Measurements from ENCODE around the gene GPATCH8. TPM values are rescaled to one million over a fixed set of nuclear protein-coding genes. Genes with fewer than 3 reads are reported as not detected.
A peak's percentile ranks its signal among the peaks of the same experiment; 100 is the strongest.

GPATCH8 gene
- total RNA-seq, 1 experiment from 2014 or later = 22.7 TPM

- Histone ChIP-seq H3K4me2 (ENCODE audit: low read length) (no peak overlapping the region), H3F3A (ENCODE audit: low read length, unreplicated experiment) (no peaks in the 10 kb centered on the region), H3K36me3 (ENCODE audit: low read depth, low read length) (no peaks in the 10 kb centered on the region), H3K9ac (ENCODE audit: low read length) (no peak overlapping the region), H3K9me3 (ENCODE audit: low read length) (no peaks in the 10 kb centered on the region), H4K20me1 (ENCODE audit: low read length) (no peaks in the 10 kb centered on the region), H3K4me1 (ENCODE audit: insufficient read depth, low read length) (no peaks in the 10 kb centered on the region), H3K79me2 (ENCODE audit: low read length) (no peaks in the 10 kb centered on the region), H2AFZ (ENCODE audit: low read length) (no peak overlapping the region), H3K9me2 (replicated peaks; ENCODE audit: low read length) (no peaks in the 10 kb centered on the region), H3K27ac (ENCODE audit: low read length) (no peak overlapping the region), H3K4me3 (ENCODE audit: low read length) (no peak overlapping the region), H3K27me3 (ENCODE audit: low read length) (no peaks in the 10 kb centered on the region)
- intact Hi-C loops (cut with micrococcal nuclease) = no loop called here
- ChIA-PET POLR2A (ENCODE audit: unreplicated experiment) (no interaction called here), CTCF (interaction anchor here (0.7 kb wide), 1 partner anchor 9 kb away, joined by 3 read pairs; no protein-coding TSS in a partner anchor)
- ATAC-seq (no peak), DNase-seq (no peak)
- BruUV-seq (replicated peaks) = no TSS peak
- TF ChIP-seq EZH2phosphoT487 (IDR thresholded peaks at IDR 0.05; ENCODE audit: borderline replicate concordance, low read length) (no peak), EZH2 (IDR thresholded peaks at IDR 0.05; ENCODE audit: low read length, unreplicated experiment) (no peak), CTCF (conservative IDR thresholded peaks at IDR 0.05; ENCODE audit: low read depth, low read length) (no peak)
Observed at GRCh38 chr17:44376779-44377178, 126.4 kb downstream of the GPATCH8 start.

- Histone ChIP-seq H3K4me1 (ENCODE audit: insufficient read depth, low read length) (no peaks in the 10 kb centered on the region), H3K4me3 (ENCODE audit: low read length) (no peak overlapping the region), H3K9ac (ENCODE audit: low read length) (no peak overlapping the region), H4K20me1 (ENCODE audit: low read length) (no peaks in the 10 kb centered on the region), H3K27me3 (ENCODE audit: low read length) (no peaks in the 10 kb centered on the region), H3K9me3 (ENCODE audit: low read length) (no peaks in the 10 kb centered on the region), H3K27ac (ENCODE audit: low read length) (no peak overlapping the region), H3K4me2 (ENCODE audit: low read length) (no peak overlapping the region), H3K79me2 (ENCODE audit: low read length) (no peaks in the 10 kb centered on the region), H2AFZ (ENCODE audit: low read length) (no peak overlapping the region), H3K9me2 (replicated peaks; ENCODE audit: low read length) (no peaks in the 10 kb centered on the region), H3K36me3 (ENCODE audit: low read depth, low read length) (no peaks in the 10 kb centered on the region), H3F3A (ENCODE audit: low read length, unreplicated experiment) (no peaks in the 10 kb centered on the region)
- ATAC-seq (peak; percentile 53; the same call in 1 of the 2 replicates), DNase-seq (peak; percentile 26)
- intact Hi-C loops (cut with micrococcal nuclease) = no loop called here
- TF ChIP-seq CTCF (conservative IDR thresholded peaks at IDR 0.05; ENCODE audit: low read depth, low read length) (peak; percentile 72), EZH2 (IDR thresholded peaks at IDR 0.05; ENCODE audit: low read length, unreplicated experiment) (no peak)
- BruUV-seq (replicated peaks) = no TSS peak
- ChIA-PET POLR2A (ENCODE audit: unreplicated experiment) (no interaction called here), CTCF (interaction anchor here (0.7 to 1.1 kb wide), 2 partner anchors 9 to 13 kb away, joined by 3 to 4 read pairs; partner anchors contain the start of gene FAM171A2)
Observed at GRCh38 chr17:44376124-44376523, 127.1 kb downstream of the GPATCH8 start.

GRCh38 chr17:44375196-44376017 lies 127.8 kb downstream of the GPATCH8 start:
- H3K36me3 ChIP-seq (ENCODE audit: low read depth, low read length) = no peaks in the 10 kb centered on the region
- ATAC-seq (peak; percentile 17; the same call in 1 of the 2 replicates), DNase-seq (no peak)
- no TSS peak for BruUV-seq (replicated peaks)
- no peak for TF ChIP-seq CTCF (conservative IDR thresholded peaks at IDR 0.05; ENCODE audit: low read depth, low read length)
- no peak for TF ChIP-seq EZH2phosphoT487 (IDR thresholded peaks at IDR 0.05; ENCODE audit: borderline replicate concordance, low read length)
- TF ChIP-seq EZH2 (IDR thresholded peaks at IDR 0.05; ENCODE audit: low read length, unreplicated experiment) = no peak
- H3K27ac ChIP-seq (ENCODE audit: low read length) = no peak overlapping the region
- H3K9me2 ChIP-seq (replicated peaks; ENCODE audit: low read length) = no peaks in the 10 kb centered on the region
- no peaks in the 10 kb centered on the region for H3K79me2 ChIP-seq (ENCODE audit: low read length)
- H3K4me2 ChIP-seq (ENCODE audit: low read length) = no peak overlapping the region
- no peak overlapping the region for H3K4me3 ChIP-seq (ENCODE audit: low read length)
- intact Hi-C loops (cut with micrococcal nuclease) = no loop called here
- no peak overlapping the region for H3K9ac ChIP-seq (ENCODE audit: low read length)
- no peak overlapping the region for H2AFZ ChIP-seq (ENCODE audit: low read length)
- no peaks in the 10 kb centered on the region for H4K20me1 ChIP-seq (ENCODE audit: low read length)
- H3K9me3 ChIP-seq (ENCODE audit: low read length) = no peaks in the 10 kb centered on the region
- no peaks in the 10 kb centered on the region for H3K27me3 ChIP-seq (ENCODE audit: low read length)
- no peaks in the 10 kb centered on the region for H3F3A ChIP-seq (ENCODE audit: low read length, unreplicated experiment)
- CTCF ChIA-PET = interaction anchor here (0.6 to 1.1 kb wide), 2 partner anchors 12 to 18 kb away, joined by 3 to 4 read pairs; partner anchors contain the start of gene FAM171A2
- H3K4me1 ChIP-seq (ENCODE audit: insufficient read depth, low read length) = no peaks in the 10 kb centered on the region
- POLR2A ChIA-PET (ENCODE audit: unreplicated experiment) = no interaction called here

Measured in PC-3 (cell line).